NOMO-1 treated with DMSO at 0.1 percent for 48 hours (cell line): ENCODE data around the gene DTWD1.
A peak's percentile ranks its signal among the peaks of the same experiment; 100 is the strongest.
"Not testable (repeated sequence)": the region's sequence is repeated elsewhere in the genome, so short reads cannot be mapped to it uniquely, and the experiment has no call there.

ENCODE experiments used
- DNase-seq: peaks from one replicate; lab custom pipeline; 2025; ENCODE audit not compliant: unreplicated experiment; lab: John Stamatoyannopoulos, UW

Gene DTWD1

GRCh38 chr15:49645941-49646340 lies 25.1 kb downstream of the DTWD1 start:
- DNase-seq = no peak

- DNase-seq = no peak
Measured at GRCh38 chr15:49646891-49647290, 26.0 kb downstream of the DTWD1 start.

GRCh38 chr15:49649987-49650386 lies 29.1 kb downstream of the DTWD1 start:
- DNase-seq = no peak

GRCh38 chr15:49650676-49651075 lies 29.8 kb downstream of the DTWD1 start:
- DNase-seq = no peak

DNA sequence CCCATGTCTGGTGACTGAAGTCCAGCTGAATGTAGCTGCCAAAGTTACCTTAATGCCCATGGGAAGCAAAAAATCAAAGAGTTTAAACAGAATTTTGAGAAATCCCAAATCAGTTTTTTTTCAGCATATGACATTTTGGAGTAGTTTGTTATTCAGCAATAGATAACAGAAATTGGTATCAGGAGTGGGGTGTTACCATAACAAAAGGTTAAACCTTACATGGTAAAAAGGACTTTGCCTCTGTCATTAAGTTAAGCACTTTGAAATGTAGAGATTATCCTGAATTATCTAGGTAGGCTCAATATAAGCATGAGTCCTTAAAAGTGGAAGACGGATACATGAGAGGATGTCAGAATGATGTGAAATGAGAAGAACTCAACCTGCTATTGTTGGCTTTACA lies 32.1 kb downstream of the DTWD1 start:
- no peak for DNase-seq

DNA sequence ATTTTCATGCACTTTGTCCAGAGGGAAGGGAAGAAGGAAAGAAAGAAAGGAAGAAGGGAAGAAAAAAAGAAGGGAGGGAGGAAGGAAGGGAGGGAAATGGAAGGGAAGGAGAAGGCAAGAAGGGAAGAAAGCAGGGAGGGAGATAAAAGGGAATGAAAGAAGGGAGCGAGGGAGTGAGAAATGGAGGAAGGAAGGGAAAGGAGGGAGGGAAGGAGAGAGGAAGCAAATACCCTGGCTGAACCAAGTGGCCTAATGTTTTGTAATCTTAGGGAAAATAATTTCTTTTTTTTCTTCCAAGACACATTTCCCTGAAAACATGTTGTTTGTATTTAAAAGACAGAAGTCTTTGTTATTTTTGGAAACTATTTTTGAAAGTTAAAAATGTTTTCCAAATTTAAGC lies 35.9 kb downstream of the DTWD1 start:
- no peak for DNase-seq

DNA sequence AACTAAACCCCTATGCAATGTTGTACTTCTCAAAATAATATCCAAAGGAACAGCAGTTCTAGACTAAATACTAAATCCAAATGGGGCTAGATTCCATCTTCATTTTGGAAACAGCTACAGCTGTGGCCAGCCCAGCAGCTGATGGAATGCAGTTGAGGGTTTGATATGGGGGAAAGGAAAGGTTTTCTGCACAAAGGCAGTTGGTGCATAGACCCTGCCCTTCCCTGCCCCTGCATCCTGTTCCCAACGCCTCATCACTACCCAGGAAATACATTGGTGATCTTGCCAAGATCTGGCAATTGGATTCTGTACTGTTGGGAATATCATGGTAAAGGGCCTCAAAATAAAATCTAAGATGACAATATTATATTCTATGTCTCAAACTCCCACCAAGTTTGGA lies 43.9 kb downstream of the DTWD1 start:
- no peak for DNase-seq

- DNase-seq = peak; percentile 10
Measured at GRCh38 chr15:49666486-49666885, 45.6 kb downstream of the DTWD1 start.

GRCh38 chr15:49669288-49669687 lies 48.4 kb downstream of the DTWD1 start:
- DNase-seq = no peak

DNA sequence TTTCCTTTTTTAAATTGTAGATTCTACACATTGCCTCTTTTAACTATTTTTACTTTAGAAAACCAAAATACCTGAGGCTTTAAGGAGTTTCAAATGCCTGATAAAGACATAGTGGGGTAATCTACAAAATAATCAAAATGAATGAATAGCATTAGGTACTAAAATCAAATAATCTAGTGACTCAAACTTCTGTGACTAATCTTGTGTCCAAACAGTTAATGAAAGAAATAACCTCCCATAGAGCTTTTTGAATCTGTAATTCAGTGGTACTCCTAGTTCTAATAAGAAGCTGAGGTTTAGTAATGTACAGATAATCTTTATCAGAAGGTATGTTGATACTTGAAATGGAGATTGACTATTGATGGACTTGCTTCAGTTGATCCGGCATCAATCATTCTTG lies 53.0 kb downstream of the DTWD1 start:
- DNase-seq = no peak

- no peak for DNase-seq
Measured at GRCh38 chr15:49674370-49674769, 53.5 kb downstream of the DTWD1 start.

DNA sequence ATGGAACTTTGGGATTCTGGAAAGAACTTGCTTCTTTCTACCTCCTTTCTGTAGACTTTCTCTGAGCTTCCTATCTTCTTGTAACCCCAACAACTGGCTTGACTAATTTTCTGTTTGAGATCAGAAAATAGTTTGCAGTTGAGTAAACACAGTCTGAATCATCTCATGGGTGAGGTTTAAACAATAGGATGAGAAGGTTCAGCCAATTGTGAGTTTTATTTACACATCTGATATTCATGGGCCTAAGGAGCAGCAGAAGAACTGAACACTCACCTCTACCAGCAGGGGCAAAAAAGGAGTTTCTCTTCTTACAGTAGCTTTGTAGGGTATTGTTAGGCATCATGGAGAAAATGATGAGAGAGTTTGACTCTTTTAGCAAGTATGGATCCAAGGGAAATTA lies 54.2 kb downstream of the DTWD1 start:
- no peak for DNase-seq

DNA sequence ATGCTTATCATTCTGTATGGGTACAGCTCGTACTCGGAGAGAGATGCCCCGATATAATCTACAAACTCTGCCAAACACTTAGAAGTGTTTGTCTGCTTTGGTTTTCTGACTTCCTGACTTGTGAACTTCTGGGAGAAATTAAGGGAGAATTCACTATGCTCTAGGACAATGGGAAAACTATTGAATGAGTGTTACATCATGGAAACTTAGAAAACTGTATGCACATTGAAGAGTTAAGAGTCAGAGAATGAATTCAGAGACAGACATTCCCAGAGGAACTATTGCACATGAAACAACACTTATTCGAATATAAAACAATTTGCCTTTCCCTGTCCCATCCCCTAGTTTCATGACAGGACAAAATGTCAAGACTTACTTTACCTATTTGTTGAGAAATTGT lies 57.8 kb downstream of the DTWD1 start:
- DNase-seq = no peak

- no peak for DNase-seq
Measured at GRCh38 chr15:49686599-49686998, 65.8 kb downstream of the DTWD1 start.

- DNase-seq = no peak
Measured at GRCh38 chr15:49688135-49688790, 67.4 kb downstream of the DTWD1 start.

- DNase-seq = peak; percentile 32
Measured at GRCh38 chr15:49692514-49693090, 71.8 kb downstream of the DTWD1 start.

DNA sequence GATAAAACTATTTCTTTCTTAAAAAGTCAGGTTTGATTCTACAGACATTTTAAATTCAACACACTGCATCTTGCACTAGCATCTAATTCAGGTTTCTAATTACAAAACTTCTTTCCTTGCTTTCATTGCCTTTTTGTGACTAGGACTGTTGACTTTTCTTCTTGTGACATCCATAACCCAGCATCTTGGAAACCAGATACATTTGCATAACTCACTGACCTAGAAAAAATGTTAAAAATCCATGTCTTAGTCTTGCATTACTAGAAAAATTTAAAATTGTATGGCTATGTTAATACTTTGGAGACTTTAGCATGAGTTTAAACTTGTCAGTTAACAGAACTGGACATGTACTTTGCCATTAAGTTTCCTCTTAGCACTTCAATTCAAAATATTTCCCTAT lies 72.7 kb downstream of the DTWD1 start:
- no peak for DNase-seq

- no peak for DNase-seq
Measured at GRCh38 chr15:49696433-49696832, 75.6 kb downstream of the DTWD1 start.

DNA sequence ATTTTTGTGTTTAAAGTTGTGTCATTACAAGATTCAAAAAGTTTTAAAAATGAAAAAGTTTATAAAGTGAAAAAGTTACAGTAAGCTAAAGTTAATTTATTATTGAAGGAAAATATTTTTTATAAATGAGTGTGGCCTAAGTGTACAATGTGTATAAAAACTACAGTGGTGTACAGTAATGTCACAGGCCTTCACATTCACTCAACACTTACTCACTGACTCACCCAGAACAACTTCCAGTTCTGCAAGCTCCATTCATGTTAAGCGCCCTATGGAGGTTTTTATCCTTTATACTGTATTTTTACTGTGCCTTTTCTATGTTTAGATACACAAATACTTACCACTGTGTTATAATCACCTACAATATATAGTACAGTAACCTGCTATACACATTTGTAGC lies 76.3 kb downstream of the DTWD1 start:
- no peak for DNase-seq

DNA sequence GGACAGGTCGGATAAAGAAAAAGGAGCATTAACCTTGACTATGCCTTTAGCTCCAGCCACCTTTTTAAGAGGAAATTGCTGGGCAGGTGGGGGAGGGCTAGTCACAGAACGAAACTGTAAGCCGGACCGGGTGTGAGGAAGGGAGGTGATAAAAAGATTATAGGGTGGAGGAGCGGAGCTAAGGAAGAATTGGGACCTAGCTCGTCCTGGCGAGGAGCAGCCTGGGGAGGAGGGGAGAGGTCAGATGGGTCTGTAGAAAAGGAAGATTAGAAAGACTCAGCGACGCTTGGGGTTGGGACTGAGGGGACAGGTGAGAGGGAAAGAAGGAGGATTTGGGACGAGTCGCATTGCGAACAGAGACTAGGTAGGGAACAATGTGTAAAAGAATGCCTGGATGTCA lies 82.1 kb downstream of the DTWD1 start:
- not testable (repeated sequence) for DNase-seq
